HUES64 (cell line): ENCODE results near the gene TIMM17B.

Experiments
- H3K27ac ChIP-seq: 2 replicates; pipeline ENCODE4 v1.7.0; 2013; ENCODE audit warnings: low read depth, low read length, inconsistent platforms
- H3K27me3 ChIP-seq: 2 replicates; pipeline ENCODE4 v1.6.1; 2013; ENCODE audit warnings: mild to moderate bottlenecking, low read length; ENCODE audit not compliant: insufficient read depth
- H3K36me3 ChIP-seq: 2 replicates; pipeline ENCODE4 v1.6.1; 2013; ENCODE audit warnings: mild to moderate bottlenecking, low read length; ENCODE audit not compliant: insufficient read depth
- H3K4me1 ChIP-seq: 2 replicates; pipeline ENCODE4 v1.6.1; 2013; ENCODE audit warnings: mild to moderate bottlenecking, low read length, moderate library complexity; ENCODE audit not compliant: insufficient read depth
- H3K4me3 ChIP-seq: 2 replicates; pipeline ENCODE4 v1.5.1; 2013; ENCODE audit warnings: mild to moderate bottlenecking, low read length, moderate library complexity
- H3K9ac ChIP-seq: 2 replicates; pipeline ENCODE4 v1.6.1; 2013; ENCODE audit warnings: mild to moderate bottlenecking, low read depth, low read length
- H3K9me3 ChIP-seq: 2 replicates; pipeline ENCODE4 v1.6.1; 2013; ENCODE audit warnings: low read depth, low read length; ENCODE audit not compliant: insufficient read depth
- WGBS: fragments of 150-250, 120-280 bp; methylation state at CpG from one replicate; pipeline ENCODE4 v1.1.7; 2013; ENCODE audit warnings: missing lambda C conversion rate; 5-methylcytosine and 5-hydroxymethylcytosine counted together

TIMM17B gene

GRCh38 chrX:48918301-48918642, 20.7 kb upstream of the TIMM17B start:
- H3K27ac ChIP-seq, result peak overlapping the region; percentile 85

DNA sequence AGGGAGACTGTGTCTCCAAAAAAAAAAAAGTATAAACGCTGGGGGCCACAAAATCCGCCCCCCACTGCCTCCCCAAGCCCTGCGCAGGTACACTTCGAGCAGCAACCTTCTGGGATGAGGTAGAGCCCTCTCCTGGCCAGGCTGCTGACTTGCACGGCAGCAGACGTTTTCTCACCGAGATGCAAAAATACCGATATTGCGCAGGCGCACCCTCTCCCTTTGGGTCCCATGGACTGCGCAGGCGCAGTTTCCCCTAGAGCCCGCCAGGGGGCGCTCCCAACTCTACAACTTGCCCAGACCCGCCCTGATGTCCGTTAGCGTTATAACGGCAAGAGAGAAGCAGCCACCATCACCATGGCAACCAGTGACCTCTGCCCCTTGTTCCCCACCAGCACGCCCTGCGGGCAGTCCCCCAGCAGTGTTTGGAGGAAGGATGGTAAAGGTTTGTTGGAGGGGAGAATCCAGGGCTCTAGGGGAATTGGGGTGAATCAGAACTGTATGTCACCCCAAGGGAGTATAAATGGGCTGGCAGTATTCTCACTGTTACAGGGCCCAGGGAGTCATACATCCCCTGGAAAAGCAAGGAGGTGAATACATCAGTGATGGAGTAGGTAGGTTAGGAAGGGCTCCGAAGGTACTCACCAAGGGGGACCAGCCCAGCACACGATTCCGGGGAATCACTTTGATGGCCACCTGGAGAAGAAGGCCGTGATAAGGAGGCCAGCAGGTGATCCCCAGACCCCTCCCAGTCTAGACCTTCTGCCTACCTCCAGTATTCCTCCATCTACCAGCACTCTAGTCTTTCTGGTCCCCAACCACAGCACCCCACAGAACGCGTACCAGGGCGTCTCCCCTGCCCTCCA, 19.8 kb upstream of the TIMM17B start:
- H3K27ac ChIP-seq, result no peak overlapping the region; the same call in 1 of the 2 replicates
- H3K36me3 ChIP-seq, result peaks cover 41% of the 10 kb centered on the region
- H3K4me1 ChIP-seq, result peaks cover 10% of the 10 kb centered on the region; the same call in 1 of the 2 replicates
- no peaks in the 10 kb centered on the region for H3K9me3 ChIP-seq
- 1% methylated on average over 27 of the region's 27 CpGs for WGBS
- peak overlapping the region; percentile 75 for H3K9ac ChIP-seq
- H3K27me3 ChIP-seq, result no peaks in the 10 kb centered on the region
- peak overlapping the region; percentile 90 for H3K4me3 ChIP-seq

More at GRCh38 chrX:48918301-48918642, 20.7 kb upstream of the TIMM17B start:
- peaks cover 10% of the 10 kb centered on the region; the same call in 1 of the 2 replicates for H3K4me1 ChIP-seq
- WGBS, result 0% methylated on average over 18 of the region's 23 CpGs
- peaks cover 43% of the 10 kb centered on the region for H3K36me3 ChIP-seq
- H3K9ac ChIP-seq, result peak overlapping the region; percentile 89
- H3K4me3 ChIP-seq, result peak overlapping the region; percentile 90
- H3K9me3 ChIP-seq, result no peaks in the 10 kb centered on the region
- no peaks in the 10 kb centered on the region for H3K27me3 ChIP-seq

DNA sequence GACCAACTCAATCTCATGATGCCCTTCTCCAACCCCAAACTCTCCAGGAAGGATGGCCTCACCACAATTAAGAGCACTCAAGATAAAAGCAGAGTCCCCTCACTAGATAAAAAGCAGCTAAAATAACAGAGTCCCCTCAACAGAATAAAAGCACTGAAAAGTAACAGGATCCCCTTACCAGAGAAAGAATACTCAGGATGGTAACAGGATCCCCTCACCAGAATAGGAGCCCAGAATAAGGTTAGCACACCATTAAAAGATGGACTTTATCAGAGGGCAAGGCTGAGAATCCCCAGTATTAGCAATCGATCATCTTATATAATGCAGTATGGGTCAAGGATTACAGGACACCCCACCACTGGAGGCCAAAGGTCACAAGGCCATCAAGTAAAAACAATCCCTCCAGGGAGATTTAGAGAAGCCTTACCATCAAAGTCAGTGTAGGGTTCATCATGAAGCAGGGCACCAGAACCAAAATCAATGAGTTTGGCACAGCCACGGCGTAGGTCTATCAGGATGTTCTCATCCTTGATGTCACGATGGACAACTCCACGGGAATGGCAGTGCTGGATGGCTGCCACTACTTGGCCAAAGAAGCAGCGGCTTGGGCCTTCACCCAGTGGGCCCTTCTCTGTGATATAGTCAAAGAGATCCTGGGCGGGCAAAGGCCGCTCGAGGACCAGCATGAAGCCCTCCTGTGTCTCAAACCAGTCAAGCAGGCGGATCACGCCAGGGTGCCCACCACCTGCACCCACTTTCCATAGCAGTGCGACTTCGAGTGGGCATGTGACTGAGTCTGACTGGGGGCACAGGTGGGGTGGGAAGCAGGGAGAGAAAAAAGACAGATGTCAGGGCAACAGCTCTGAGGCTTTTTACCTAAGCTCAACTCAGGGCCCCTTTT, 17.3 kb upstream of the TIMM17B start:
- Histone ChIP-seq H3K27me3 (no peaks in the 10 kb centered on the region), H3K27ac (no peak overlapping the region), H3K4me1 (peaks cover 3% of the 10 kb centered on the region; the same call in 1 of the 2 replicates), H3K9ac (no peak overlapping the region), H3K4me3 (peak overlapping the region; percentile 31; the same call in 1 of the 2 replicates), H3K9me3 (no peaks in the 10 kb centered on the region), H3K36me3 (peaks cover 41% of the 10 kb centered on the region)
- WGBS, result 94% methylated on average over 12 of the region's 13 CpGs

DNA sequence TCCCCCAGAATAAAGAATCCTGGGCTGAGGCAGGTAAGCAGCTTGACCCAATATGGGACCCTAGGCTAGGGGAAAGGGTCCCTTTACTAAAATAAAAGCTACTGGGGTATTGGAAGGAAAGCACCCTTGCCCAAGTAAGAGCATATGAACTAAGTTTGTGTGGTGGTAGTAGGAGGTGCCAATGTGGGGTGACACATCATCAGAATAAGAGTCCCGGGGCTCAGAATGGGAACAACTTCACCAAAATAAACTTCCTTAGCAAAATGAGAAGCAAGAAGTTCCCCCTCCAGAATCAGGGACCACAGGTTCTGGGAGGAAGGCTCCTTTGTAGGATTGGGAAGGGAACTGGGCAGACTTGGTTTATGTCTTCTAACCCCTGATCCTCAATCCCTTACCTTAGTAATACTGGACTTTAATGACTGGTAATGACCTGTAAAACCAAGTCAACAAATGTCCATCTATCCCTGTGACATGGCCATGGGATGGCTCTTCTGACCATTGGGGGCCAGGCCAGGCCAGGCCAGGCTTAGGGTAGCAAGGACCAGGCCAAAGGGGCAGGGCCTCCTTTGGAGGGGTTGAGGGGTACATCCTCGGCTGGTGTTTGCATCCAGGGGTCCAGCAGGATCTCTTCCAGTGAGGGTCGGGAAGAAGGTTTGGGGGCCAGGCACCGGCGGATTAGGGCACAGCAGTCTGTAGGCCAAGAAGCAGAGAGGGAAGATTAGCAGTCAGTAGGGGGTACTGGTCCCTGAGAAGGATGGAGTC, 16.2 kb upstream of the TIMM17B start:
- 82% methylated on average over 4 of the region's 5 CpGs for WGBS
- no peak overlapping the region for H3K9ac ChIP-seq
- H3K9me3 ChIP-seq, result no peaks in the 10 kb centered on the region
- peaks cover 47% of the 10 kb centered on the region for H3K36me3 ChIP-seq
- no peak overlapping the region for H3K4me3 ChIP-seq
- no peaks in the 10 kb centered on the region for H3K27me3 ChIP-seq
- no peaks in the 10 kb centered on the region for H3K4me1 ChIP-seq
- H3K27ac ChIP-seq, result no peak overlapping the region; the same call in 1 of the 2 replicates

DNA sequence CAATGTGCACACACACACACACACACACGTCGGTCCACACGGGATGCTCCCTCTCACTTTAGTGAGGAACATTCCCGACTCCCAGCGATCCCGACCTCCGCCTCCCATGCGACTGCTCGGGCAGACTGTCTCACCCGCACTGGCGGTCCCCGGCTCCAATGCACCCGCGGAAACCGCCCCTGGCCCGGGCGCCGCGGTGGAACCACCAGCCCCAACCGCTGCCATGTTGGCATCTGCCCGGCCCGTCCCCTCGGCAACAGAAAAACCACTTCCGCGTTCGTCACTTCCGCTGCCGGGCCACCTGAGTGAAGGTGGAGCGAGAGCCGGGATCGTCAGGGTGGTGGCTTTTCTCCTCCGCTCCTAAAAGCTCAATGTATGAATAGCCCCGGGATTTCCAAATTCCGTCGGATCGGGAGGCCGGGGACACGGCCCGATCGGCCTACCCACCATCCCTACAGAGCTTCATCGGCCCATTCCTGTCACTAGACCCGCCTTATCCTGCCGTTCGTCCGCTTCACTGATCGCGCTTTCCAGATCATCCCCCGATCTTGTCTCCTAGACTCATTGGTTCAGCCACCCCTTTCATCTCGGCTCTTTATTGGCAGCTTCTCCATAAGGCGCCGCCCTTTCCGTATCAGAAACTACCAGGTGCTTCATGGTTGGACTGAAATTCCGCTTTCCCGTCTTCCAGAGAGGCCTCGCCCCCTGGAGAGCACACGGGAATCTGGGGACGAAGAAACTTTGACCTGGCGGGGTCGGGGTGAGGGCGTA, 14.0 kb upstream of the TIMM17B start, which contains the start of gene SLC35A2:
TSS of gene SLC35A2 (minus strand) at position 235 of the 771 bp plus-strand sequence. CDS start at position 225, 10 bp downstream.
- Histone ChIP-seq H3K4me1 (no peaks in the 10 kb centered on the region), H3K4me3 (peak within 1 kb of the TSS; percentile 83), H3K9ac (peak within 1 kb of the TSS; percentile 79), H3K9me3 (no peaks in the 10 kb centered on the region), H3K36me3 (peaks cover 46% of the 10 kb centered on the region), H3K27ac (peak within 1 kb of the TSS; percentile 79), H3K27me3 (no peaks in the 10 kb centered on the region)
- WGBS, result under 1% methylated on average over 60 of the region's 60 CpGs

DNA sequence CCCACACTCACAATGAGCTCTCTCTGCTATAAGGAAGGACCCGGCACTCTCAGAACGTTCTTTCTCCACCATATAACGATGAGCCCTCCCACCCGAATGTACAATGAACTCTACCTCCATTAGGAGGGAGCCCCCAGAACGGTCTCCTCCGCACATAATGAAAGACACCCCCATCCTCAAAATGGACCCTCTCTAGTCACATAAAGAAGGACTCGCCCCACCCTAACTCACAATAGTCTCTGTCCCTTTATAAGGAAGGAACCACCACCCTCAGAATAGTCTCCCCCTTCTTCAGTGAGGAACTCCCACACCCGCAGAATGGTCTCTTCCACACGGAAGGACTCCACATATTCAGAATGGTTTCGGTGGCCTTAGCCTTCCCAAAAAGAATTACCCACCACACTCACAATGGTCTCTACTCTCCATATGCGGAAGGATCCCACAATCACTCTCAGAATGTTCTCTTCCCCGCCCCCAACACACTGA, 13.4 kb upstream of the TIMM17B start:
- Histone ChIP-seq H3K27ac (peak overlapping the region; percentile 79; the same call in 1 of the 2 replicates), H3K4me3 (peak overlapping the region; percentile 83), H3K9me3 (no peaks in the 10 kb centered on the region), H3K9ac (peak overlapping the region; percentile 79), H3K27me3 (no peaks in the 10 kb centered on the region), H3K36me3 (peaks cover 45% of the 10 kb centered on the region), H3K4me1 (no peaks in the 10 kb centered on the region)
- 4% methylated on average over 12 of the region's 12 CpGs for WGBS

GRCh38 chrX:48909703-48910294, 12.2 kb upstream of the TIMM17B start:
- no peaks in the 10 kb centered on the region for H3K27me3 ChIP-seq
- H3K9me3 ChIP-seq, result no peaks in the 10 kb centered on the region
- peaks cover 39% of the 10 kb centered on the region for H3K36me3 ChIP-seq
- H3K9ac ChIP-seq, result no peak overlapping the region
- WGBS, result 94% methylated on average over 17 of the region's 17 CpGs
- no peak overlapping the region for H3K4me3 ChIP-seq
- no peak overlapping the region for H3K27ac ChIP-seq
- no peaks in the 10 kb centered on the region for H3K4me1 ChIP-seq

DNA sequence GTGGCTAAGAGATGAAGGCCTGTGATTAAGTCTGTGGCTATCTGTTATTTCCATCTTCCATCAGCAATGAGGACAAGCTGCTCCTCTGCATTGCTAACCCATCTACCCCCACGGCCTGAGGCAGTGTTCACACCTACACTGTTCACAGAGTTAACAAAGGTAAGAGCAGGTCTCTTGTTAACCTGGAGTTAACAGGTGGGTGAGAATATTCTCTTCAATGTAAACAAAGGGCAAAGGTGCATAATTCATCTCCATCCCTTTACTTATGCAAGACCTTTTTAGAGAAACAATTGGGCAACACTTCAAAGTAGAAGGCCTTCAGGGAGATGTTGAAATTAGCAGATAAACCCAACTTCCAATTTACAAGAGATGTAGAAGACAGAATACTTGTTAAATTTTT, 11.0 kb upstream of the TIMM17B start:
- Histone ChIP-seq H3K27ac (no peak overlapping the region), H3K4me1 (no peaks in the 10 kb centered on the region), H3K27me3 (no peaks in the 10 kb centered on the region), H3K9me3 (no peaks in the 10 kb centered on the region), H3K4me3 (no peak overlapping the region), H3K9ac (no peak overlapping the region), H3K36me3 (peaks cover 34% of the 10 kb centered on the region)
- WGBS, result no CpG with 5 or more reads among the region's 1 CpG

GRCh38 chrX:48905090-48905790, 7.7 kb upstream of the TIMM17B start:
- H3K9me3 ChIP-seq, result no peaks in the 10 kb centered on the region
- peaks cover 47% of the 10 kb centered on the region for H3K36me3 ChIP-seq
- 94% methylated on average over 20 of the region's 20 CpGs for WGBS
- no peak overlapping the region for H3K27ac ChIP-seq
- no peaks in the 10 kb centered on the region for H3K27me3 ChIP-seq
- no peak overlapping the region for H3K9ac ChIP-seq
- H3K4me3 ChIP-seq, result no peak overlapping the region
- H3K4me1 ChIP-seq, result no peaks in the 10 kb centered on the region
